GM19240 (cell line): Measurements from ENCODE around the gene COPG1.
"Not testable (repeated sequence)": the region's sequence is repeated elsewhere in the genome, so short reads cannot be mapped to it uniquely, and the experiment has no call there.

Experiments used
- DNase-seq: peaks from one replicate; pipeline ENCODE4 v3.0.0; 2011; ENCODE audit warnings: low spot score; ENCODE audit not compliant: insufficient read length

COPG1 gene

DNA sequence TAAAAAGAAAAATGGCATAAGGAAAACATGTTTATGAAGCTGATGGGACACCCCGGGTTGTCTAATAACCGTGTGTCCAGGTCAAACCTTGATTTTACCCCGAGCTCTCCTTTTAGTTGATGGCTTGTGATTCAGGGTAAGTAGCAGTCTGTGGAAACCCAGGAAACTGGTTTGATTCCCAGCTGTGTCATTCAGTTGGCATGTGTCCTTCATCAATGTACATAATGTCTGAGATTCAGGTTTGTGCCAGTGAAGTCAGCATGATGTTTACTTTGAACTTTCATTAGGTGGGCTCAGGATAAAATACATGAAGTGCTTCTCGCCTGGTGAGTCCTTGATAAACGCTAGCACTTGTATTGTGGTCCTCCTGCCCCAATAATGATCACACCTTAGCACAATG lies 4.3 kb upstream of the COPG1 start:
- no peak for DNase-seq

DNA sequence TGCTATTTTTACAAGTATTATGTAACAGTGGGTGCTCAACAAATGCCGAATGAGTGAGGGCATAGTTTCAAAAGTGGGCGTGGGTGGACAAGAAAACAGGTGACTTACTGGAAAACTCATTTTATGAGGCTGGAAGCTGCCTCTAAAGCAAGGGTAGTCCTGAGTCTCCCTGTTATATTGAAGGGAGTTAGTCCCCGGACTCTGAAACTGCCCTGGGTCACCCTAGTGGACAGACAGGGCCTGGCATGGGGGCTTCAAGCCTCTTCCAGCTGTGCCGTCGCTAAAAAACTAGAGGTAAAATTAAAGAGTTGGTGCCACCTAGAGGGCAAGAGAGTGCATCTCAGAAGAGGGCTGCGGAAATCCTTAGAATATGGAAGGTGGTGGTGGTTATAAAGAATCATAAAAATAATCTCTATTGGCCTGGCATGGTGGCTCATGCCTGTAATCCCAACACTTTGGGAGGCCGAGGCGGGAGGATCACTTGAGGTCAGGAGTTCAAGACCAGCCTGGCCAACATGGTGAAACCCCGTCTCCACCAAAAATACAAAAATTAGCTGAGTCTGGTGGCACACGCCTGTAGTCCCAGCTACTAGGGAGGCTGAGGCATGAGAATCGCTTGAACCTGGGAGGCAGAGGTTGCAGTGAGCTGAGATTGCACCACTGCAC lies 3.6 kb upstream of the COPG1 start:
- DNase-seq = peak; percentile 84

DNA sequence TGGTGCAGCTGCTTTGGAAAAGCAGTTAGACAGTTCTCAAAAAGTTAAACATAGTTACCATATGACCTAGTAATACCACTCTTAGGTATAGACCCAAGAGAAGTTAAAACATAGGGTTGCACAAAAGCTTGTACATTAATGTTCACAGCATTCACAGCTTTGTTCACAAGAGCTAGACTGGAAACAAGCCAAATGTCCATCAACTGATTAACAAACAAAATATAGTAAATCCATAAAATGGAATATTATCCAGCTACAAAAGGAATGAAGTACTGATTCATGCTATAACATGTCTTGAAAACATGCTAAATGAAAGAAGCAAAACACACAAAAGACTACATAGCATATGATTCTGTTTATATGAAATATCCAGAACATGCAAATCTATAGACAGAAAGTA lies 2.8 kb upstream of the COPG1 start:
- DNase-seq = no peak

DNA sequence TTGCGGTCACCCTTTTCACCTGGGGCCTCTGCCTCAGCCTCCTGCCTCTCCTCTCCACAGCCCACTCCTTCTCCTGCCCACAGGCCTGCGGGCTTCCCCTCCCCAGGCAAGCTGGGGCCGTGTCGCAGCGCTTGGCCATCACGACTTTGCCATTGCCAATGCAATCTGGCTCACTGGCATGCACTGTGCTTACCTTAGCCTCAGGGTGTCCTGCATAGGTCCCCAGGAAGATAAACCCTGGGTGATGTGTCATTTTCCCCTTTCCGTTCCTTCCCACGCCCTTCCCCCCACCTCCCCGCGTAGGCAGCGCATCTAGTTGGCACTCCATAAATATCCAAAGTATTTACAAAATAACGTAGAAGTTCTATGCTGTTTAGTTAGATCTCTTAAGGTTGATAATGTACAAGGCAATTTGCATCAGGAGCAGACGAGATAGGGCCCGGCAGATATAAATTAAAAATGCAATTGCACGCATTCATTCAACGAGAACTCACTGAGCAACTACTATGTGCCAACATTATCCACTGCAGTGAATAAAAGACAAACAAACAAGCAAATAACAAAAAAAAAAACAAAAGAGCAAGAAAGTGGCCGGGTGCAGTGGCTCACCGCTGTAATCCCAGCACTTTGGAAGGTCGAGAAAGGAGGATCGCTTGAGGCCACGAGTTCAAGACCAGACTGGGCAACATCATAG lies 973 bp upstream of the COPG1 start:
- DNase-seq = no peak

DNA sequence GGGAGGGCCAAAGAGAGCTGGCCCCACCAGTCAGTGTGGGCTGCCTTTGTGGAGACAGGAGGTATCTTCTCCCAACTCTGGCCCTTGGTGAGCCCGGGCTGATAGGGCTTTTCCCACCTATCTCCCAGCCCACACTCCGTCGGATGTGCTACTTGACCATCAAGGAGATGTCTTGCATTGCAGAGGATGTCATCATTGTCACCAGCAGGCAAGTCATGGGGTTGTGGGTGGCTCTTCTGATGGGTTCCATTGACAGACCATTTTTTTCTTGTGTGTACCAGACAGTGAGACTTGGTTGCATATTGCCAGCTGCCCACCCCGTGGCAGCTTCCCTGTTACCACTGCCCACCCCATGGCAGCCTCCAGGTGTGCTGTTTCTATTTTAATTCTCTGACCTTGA lies 3.3 kb downstream of the COPG1 start:
- DNase-seq = no peak

DNA sequence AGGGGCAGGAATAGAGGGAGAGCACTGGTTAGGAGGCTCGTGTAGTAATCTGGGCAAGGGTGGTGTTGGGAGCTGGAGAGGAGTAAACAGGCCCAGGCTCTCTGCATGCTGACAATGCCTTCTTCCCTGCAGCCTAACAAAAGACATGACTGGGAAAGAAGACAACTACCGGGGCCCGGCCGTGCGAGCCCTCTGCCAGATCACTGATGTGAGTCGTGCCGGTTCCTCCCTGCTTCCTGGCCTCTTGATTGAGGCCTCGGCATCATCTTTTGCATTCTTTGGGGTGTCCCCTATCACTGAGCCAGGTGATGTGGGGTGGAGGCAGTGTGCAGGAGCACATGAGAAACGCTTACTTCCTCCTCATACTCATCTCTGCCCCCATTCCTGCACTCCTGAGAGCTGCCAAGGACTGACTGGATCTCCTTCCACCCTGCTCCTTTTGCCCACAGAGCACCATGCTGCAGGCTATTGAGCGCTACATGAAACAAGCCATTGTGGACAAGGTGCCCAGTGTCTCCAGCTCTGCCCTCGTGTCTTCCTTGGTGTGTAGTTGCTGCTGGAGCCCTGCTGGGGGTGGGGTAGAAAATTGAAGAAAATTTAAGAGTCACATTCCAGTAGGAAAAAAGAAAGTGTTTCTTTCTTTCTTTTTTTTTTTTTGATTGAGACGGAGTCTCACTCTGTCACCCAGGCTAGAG lies 5.3 kb downstream of the COPG1 start:
- DNase-seq = no peak

DNA sequence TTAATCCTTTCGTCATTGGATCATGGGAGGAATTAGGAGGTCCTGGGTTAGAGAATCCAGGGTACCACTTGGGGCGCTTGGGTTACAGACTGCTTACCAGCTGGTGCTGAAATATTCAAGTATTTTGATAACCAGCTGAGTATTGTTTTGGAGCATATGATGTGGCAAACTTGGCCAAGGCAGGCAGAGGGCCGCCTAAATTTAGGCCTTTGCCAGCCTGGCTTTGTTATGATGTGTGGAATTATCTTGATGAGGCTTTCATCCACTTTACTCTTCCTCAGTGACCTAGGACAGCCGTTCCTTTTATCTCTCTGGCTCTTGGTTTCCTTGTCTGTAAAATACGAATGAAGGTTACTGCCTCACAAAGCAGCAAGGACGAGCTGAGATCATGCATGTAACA lies 6.9 kb downstream of the COPG1 start:
- no peak for DNase-seq

DNA sequence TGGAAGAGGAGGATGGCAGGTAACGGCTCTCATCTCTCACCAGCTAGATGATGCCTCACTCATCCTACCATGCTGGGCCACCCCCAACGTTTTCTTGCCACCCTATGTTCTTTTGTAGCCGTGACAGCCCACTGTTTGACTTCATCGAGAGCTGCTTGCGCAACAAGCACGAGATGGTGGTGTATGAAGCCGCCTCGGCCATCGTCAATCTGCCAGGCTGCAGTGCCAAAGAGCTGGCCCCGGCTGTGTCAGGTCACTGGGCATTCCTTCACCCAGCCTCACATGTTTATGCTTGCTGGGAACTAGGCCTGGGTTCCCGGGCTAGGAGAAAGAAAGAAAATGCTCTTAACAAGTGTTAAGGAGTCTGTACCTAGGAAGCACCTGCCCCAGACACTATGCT lies 8.2 kb downstream of the COPG1 start:
- no peak for DNase-seq

DNA sequence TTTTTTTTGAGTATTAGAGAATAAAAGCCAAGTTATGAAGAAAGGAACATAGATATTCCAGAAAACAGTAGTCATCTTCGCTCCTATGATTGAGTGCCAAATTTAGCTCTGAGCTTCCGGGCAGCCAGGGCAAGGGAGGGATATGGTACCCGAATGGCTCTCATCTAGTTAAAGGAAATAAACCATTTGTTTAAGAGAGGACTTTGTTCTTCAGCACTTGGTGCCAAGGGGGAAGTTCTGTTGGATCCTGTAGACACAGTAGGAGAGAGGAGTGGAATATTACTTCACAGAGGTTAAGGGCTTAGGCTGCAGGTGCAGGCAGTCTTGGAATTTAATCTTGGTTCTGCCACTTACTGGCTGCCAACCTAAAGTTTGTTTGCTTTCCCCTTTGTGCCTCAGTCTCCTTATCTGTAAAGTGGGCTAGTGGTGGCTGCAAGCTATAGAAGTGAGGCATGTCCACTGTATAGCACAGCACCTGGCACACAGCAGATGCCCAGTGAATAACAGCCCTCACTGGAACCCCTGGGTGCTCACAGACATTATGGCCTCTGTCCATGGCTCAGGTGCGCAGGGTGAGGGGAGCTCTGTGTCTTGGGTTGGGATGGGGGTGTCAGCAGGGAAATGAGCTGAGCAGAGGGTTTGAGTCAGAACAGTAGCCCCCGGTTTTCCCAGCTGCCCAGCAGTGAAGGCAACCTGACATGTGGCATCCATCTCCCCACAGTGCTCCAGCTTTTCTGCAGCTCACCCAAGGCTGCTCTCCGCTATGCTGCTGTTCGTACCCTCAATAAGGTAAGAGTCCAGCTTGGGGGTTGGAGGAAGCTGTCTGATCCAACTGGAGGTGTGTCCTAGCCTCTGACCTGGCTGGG lies 10.4 kb downstream of the COPG1 start:
- DNase-seq = no peak

DNA sequence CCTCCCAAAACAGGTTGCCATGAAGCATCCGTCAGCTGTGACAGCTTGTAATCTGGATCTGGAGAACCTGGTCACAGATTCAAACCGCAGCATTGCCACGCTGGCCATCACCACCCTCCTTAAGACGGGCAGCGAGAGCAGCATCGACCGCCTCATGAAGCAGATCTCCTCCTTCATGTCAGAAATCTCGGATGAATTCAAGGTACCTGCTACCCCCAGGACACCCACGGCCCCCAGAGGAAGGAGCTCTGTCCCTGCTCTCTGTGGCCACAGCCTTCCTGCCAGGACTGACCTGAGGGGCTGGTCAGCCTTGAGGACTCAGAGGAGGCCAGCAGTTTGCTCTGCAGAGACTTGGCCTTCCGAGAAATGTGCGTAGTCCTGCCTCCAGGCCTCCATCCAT lies 11.2 kb downstream of the COPG1 start:
- DNase-seq = no peak

DNA sequence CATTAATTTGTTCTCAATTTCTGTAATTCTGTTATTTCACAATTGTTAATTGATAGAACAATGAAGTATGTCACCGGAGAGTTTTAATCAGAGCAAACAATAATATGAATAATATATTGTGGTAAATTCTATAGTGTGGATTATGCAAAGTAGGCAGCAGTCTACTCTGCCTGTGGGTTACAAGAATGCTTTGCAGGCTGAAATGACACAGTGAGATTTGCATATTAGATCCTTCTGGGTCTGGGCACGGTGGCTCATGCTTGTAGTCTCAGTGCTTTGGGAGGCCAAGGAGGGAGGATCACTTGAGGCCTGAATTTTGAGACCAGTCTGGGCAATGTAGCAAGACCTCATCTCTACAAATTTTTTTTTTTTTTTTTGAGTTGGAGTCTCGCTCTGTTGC lies 12.5 kb downstream of the COPG1 start:
- DNase-seq = no peak

DNA sequence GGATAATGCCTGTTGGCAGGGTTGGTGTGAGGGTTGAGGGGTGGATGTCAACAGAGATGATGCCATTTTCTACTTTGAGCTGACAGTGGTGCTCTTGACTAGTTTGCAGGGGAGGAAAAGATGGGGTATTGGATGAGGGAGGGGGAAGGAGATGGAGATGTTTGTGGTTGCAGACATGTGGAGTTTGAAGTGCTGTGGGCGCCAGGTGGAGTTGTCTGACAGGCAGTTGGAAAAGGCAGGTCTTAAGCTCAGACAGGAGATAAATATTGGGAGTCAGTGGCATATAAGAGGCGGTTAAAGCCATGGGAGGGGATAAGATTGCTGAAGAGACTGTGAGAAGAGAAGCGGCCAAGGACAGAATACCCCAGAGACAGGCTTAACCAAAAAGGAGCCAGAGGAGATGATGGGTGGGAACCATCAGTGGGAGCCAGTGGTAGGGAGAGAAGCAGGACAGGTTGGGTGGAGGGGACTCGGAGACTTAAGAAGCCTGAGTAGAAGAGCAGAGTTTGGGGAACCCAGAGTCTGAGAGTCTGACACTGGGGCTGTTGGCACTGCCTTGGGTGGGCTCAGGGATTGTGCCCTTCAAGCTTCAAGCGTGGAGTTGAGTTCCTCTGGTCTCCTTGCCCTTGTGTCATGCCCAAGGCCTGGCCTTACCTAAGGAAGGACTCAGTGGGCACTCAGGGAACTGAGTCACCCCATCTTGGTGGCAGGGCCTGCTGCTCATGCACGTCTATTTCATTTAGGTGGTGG lies 13.9 kb downstream of the COPG1 start:
- no peak for DNase-seq

DNA sequence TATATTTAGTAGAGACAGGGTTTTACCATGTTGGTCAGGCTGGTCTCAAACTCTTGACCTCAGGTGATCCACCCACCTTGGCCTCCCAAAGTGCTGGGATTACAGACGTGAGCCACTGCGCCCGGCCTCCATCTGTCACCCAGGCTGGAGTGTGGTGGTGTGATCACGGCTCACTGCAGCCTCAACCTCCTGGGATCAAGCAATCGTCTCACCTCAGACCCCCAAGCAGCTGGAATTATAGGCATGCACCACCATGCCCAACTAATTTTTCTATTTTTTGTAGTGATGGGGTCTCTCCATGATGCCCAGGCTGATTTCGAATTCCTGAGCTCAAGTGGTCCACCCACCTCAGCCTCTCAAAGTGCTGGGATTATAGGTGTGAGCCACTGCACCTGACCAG lies 15.6 kb downstream of the COPG1 start:
- DNase-seq = not testable (repeated sequence)

DNA sequence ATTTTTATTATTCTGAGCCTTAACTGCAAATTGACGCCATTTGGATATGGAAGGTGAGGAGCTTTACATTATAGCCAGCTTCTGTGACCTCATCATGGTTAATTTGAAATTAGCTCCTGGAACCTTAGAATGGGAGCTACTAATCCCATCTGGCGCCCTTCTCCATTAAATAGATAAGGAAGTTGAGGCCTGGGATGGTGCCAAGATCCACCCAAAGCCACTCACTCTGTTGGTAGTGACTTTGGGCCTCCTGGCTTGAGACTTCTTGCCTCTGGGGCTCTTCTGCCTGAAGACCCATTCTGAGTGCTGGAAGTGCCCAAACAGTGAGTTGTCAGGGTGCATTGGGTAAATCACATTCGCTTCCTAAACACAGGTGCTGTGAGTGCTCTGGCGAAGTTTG lies 17.2 kb downstream of the COPG1 start:
- no peak for DNase-seq

DNA sequence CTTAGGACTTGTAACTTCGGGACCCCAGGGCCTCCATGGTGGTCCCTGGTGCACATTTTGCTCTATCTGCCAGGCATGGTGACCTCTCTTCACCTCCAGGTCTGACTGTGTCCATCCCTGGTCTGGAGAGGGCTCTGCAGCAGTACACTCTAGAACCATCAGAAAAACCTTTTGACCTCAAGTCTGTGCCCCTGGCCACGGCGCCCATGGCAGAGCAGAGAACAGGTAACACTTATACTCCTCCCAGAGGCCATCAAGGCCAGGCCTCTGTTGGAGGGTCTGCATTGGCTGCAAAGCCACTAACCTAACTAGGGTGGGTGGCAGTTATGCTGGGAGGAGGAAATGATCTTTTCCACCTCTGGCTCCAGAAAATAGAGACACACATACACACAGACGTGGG lies 19.0 kb downstream of the COPG1 start:
- no peak for DNase-seq

DNA sequence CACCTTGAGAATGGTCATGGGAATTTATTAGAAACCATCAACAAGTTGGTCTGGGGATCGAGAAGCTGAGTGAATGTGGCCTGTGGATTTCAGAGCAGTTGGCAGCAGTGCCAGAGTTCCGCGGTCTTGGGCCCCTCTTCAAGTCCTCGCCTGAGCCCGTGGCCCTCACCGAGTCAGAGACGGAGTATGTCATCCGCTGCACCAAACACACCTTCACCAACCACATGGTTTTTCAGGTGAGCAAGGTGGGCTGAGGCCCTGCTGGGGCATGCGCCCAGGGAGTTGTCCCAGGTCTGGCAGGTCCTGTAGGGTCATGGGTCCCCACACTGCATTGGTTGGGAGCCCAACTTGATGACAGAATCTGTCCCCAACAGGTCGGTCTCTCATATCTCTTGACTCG lies 22.3 kb downstream of the COPG1 start:
- no peak for DNase-seq

DNA sequence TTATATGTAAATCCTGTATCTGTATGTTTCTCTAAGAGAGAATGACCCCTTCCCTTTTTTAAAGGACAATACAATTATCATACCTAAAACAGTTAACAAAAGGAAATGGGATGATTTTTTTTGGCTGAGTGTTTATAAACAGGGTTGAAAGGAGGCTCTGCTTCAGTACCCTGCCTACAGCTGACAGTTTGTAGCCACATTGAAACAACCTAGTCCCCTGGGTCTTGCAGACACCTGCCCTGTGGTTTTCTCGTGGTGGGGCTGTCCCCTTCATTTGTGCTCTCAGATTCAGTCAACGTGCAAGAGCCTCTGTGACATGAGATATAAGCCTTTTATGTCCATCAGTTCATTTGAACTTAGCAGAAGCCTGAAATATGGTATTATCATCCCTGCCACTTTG lies 27.0 kb downstream of the COPG1 start:
- DNase-seq = peak; percentile 75

DNA sequence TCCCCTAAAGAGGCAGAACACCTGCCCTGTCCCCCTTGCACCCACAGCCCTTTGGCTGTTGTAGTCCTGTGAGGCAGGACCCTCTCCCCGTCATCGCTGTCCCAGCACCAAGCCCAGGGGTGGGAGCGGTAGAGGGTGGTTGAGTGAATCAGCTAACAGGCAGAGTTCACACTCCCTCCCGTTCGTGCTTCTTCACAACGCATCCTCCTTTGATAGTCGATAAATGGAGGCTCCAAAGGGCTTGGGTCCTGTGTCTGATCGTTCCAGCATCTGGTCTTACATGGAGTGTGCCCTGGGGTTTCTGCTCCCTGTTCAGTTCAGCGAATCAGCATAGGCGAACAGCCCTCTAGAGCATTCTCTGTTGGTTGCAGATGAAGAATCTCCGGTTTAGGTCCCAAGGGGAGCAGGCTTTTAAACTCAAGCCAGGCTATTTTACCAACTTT lies 28.4 kb downstream of the COPG1 start:
- DNase-seq = no peak

DNA sequence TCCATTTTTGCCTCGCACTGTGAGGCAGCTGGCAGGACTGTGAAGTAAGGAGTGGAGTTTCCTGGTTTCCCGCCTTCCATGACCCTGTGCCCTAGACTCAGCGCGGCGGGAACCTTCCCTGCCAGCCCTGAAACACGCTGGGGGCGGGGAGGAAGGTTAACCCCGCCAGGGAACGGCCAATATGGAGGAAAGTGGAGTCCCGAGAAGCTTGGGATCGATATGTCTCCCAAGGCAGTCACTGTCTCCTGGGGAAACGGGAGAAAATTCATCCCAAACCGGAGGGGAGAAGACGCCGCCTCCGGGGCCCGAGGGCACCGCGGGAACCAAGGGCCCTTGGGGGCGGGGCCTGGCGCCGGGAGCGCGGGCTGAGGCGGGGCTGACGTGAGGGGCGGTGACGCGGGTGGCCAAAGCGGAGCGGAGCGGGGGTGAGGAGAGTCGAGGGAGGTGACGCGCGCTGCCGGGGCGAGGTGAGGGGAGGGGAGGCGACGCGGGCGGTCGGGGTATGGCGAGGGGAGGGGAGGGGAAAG lies 29.1 kb downstream of the COPG1 start, which contains the start of gene HMCES:
HMCES (plus strand) TSS at position 432 of the 527 bp plus-strand sequence. CDS start 863 bp downstream, outside the sequence.
- DNase-seq = peak; percentile 37
